Peyer's patch (tissue), 4 donors: ENCODE measurements around the gene INAFM2.

Experiments
- POLR2A ChIP-seq, 2 donors: fragments of 450-650 bp; IDR thresholded peaks; one replicate each; pipeline ENCODE4 v1.5.1; 2017; ENCODE audit warnings: antibody characterized with exemption in 2 of 2, mild to moderate bottlenecking in 2 of 2, moderate library complexity in 2 of 2
- TF ChIP-seq, protein P1 (sequence below), 6 experiments: fragments of 450-650 bp in 4 of 6; fragments of 200-600 bp in 2 of 6; sonication (generic) in 1 of 6; IDR thresholded peaks; one replicate each; pipeline ENCODE4 v1.5.1; 2017 to 2019; ENCODE audit warnings: antibody characterized with exemption in 6 of 6, mild to moderate bottlenecking in 3 of 6, moderate library complexity in 1 of 6

DNA sequence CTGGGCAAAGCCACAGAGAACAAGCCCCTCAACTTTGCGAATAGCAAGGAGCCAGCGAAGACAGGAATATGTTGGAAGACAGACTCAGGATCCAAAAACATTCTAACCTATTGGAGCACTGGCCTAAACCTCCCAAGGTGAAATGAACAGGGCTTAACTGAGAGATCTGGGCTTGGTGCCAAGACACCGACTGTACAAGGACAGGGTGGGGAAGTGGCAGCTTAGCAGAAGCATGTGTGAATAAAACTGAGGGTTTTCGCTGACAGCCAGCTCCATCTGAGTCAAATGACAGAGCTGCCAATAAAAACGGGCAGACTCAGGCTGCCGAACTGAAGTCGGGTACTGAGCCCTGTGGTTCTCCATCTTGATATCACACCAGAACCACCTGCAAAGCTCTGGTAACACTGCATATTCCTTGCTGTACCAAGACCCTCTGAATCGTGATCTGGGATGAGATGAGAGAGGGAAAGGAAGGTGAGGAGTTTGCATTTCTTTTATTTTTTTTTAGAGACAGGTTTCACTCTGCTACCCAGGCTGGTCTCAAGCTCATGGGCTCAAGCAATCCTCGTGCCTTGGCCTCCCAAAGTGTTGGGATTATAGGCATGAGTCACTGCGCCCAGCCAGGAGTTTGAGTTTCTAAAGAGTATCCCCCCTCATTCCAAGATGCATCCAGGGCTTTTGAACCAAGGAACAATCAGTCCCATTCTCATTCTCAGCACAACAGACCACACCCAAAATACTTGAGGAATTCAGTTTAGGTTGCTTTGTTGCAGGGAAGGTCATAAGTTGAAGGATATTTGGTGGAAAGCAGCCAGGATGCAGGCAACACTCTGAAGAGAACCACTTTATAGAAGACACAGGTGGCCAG, 9.7 kb upstream of the INAFM2 start:
- TF ChIP-seq, protein P1, sequence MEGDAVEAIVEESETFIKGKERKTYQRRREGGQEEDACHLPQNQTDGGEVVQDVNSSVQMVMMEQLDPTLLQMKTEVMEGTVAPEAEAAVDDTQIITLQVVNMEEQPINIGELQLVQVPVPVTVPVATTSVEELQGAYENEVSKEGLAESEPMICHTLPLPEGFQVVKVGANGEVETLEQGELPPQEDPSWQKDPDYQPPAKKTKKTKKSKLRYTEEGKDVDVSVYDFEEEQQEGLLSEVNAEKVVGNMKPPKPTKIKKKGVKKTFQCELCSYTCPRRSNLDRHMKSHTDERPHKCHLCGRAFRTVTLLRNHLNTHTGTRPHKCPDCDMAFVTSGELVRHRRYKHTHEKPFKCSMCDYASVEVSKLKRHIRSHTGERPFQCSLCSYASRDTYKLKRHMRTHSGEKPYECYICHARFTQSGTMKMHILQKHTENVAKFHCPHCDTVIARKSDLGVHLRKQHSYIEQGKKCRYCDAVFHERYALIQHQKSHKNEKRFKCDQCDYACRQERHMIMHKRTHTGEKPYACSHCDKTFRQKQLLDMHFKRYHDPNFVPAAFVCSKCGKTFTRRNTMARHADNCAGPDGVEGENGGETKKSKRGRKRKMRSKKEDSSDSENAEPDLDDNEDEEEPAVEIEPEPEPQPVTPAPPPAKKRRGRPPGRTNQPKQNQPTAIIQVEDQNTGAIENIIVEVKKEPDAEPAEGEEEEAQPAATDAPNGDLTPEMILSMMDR (IDR thresholded peaks at IDR 0.05) = no peak
- TF ChIP-seq POLR2A (IDR thresholded peaks at IDR 0.05) = no peak
